Fibroblast of skin of right quadriceps (primary cell): ENCODE measurements around the gene TEX48.

Source experiments
- DNase-seq: peaks from one replicate; pipeline ENCODE4 v3.0.0-alpha.2; 2013

Gene TEX48

DNA sequence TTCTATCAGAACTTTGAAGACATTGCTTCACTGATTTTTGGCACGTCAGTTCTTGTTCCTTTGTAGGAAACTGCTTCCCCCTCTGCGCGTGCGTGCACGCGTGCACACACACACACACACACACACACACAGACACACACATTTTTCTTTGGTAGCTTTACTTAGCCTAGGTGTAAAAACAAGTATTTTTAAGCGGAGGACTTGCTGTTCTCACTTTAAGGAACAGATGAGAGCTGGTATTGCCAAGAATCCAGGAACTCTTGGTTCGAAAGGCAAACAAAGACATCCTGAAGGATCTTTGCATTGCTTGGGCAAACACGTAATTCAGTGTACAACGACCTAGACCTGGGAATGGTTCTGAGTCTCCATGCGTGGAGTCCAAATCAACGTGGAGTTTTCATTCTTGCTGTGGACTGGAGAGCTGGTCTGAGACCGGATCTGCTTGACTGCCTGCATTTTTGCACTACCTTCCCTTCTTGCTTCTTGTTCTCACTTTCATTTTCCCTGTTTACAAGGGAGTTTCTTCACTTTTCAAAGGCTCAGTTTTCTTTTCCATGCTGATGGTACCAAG is 62.7 kb downstream of the TEX48 start:
- DNase-seq, result no peak

- no peak for DNase-seq
Measured at GRCh38 chr9:114616684-114617520, 65.1 kb downstream of the TEX48 start.
